AG09319 (cell line): ENCODE measurements around the gene TCF7L2.

Experiments
- DNase-seq: peaks from one replicate; pipeline ENCODE4 v3.0.0-alpha.2; 2010; ENCODE audit warnings: low read depth; ENCODE audit errors: extremely low read depth
- TF ChIP-seq, protein P1 (sequence below): IDR thresholded peaks from 2 replicates; pipeline ENCODE4 v1.5.1; 2011; ENCODE audit warnings: low read depth, mild to moderate bottlenecking, inconsistent platforms, low read length, moderate library complexity

TCF7L2 gene

GRCh38 chr10:113047605-113047962 lies 97.5 kb downstream of the TCF7L2 start:
- TF ChIP-seq, protein P1, sequence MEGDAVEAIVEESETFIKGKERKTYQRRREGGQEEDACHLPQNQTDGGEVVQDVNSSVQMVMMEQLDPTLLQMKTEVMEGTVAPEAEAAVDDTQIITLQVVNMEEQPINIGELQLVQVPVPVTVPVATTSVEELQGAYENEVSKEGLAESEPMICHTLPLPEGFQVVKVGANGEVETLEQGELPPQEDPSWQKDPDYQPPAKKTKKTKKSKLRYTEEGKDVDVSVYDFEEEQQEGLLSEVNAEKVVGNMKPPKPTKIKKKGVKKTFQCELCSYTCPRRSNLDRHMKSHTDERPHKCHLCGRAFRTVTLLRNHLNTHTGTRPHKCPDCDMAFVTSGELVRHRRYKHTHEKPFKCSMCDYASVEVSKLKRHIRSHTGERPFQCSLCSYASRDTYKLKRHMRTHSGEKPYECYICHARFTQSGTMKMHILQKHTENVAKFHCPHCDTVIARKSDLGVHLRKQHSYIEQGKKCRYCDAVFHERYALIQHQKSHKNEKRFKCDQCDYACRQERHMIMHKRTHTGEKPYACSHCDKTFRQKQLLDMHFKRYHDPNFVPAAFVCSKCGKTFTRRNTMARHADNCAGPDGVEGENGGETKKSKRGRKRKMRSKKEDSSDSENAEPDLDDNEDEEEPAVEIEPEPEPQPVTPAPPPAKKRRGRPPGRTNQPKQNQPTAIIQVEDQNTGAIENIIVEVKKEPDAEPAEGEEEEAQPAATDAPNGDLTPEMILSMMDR, result no peak
- DNase-seq, result peak; percentile 29

GRCh38 chr10:113047963-113048781 lies 98.1 kb downstream of the TCF7L2 start:
- DNase-seq, result peak; percentile 84
- TF ChIP-seq, protein P1, result no peak

DNA sequence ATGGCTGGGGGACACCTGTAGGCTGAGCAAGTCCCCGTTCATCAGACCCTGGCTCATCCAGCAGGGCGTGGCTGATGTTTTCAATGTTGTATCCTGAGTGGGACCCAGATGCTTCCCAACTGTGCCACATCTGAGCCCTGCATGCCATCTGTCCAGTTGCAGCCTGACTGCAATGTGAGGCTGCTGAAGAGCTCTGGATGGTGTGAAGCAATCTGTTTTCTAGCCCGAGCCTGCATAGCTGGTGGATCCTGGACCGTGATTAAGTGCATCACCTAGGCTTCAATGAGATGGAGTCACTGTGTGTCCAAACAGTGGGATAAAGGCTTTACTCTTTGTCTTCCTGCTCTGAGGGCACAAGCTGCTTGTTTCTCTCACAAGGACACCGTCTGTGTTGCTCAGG lies 99.8 kb downstream of the TCF7L2 start:
- TF ChIP-seq, protein P1, result no peak

GRCh38 chr10:113052076-113052830 lies 102.2 kb downstream of the TCF7L2 start:
- TF ChIP-seq, protein P1, result peak; percentile 9
- DNase-seq, result no peak

More for the DNA sequence above, 99.8 kb downstream of the TCF7L2 start:
- DNase-seq, result no peak

- TF ChIP-seq, protein P1, result no peak
- no peak for DNase-seq
These were observed 103.0 kb downstream of the TCF7L2 start for GRCh38 chr10:113053091-113053490.

DNA sequence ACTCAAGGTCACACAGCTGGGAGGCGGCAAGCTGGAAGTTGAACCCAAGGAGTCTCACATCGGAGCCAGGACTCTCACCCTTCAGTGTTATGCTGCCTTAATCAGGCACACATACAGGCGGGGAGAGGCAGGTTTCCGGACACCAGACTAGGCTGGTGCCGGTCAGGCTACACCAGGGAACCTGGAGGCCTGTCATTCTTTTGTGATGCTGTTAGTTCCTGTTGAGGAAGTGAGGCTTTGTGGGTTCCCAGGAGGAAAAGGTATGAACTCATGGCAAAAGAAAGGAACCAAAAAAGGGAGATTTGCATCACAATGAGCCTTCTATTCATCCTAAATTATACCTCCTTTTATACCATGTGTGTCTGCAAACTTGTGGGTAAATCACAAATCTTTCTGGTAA lies 103.8 kb downstream of the TCF7L2 start:
- no peak for DNase-seq
- TF ChIP-seq, protein P1, result no peak

DNA sequence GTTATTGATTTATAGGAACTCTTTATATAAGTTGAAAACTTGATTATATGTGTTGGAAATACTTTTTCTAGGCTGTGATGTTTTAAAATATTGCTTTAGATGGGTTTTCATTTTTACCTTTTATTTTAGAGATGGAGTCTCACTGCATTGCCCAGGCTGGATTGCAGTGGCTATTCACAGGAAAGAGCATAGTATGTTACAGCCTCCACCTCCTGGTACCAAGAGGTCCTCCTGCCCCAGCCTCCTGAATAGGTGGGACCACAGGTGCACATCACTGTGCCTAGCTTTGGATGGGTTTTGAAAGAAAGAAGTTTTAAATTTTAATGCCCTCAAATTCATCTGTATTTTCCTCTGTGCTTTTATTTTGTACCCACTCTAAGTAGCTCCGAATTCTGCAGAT lies 105.4 kb downstream of the TCF7L2 start:
- TF ChIP-seq, protein P1, result no peak
- DNase-seq, result no peak
